ENCODE data around the gene TARM1. TPM values are rescaled to one million over a fixed set of nuclear protein-coding genes. Genes with fewer than 3 reads are reported as not detected.

The TARM1 gene
- polyA plus RNA-seq, 1 donor from 2014 or later: not detected

- Histone ChIP-seq H3K9ac (ENCODE audit: low read length) (no peak overlapping the region), H3K36me3 (ENCODE audit: insufficient read depth, low read length) (no peaks in the 10 kb centered on the region), H3K4me3 (ENCODE audit: low read length) (no peak overlapping the region), H3K79me2 (replicated peaks; ENCODE audit: insufficient read depth, low read length) (no peaks in the 10 kb centered on the region), H3F3A (ENCODE audit: insufficient read depth, low read length, poor library complexity, severe bottlenecking) (no peaks in the 10 kb centered on the region), H3K27ac (ENCODE audit: low read length) (no peak overlapping the region), H3K9me3 (ENCODE audit: low read length) (no peaks in the 10 kb centered on the region), H3K9me2 (ENCODE audit: insufficient read depth, low read length) (no peaks in the 10 kb centered on the region), H4K20me1 (ENCODE audit: insufficient read depth) (no peaks in the 10 kb centered on the region), H3K4me2 (ENCODE audit: low read length) (no peak overlapping the region), H3K27me3 (ENCODE audit: insufficient read depth, low read depth, low read length) (no peaks in the 10 kb centered on the region), H2AFZ (ENCODE audit: low read depth, low read length) (no peak overlapping the region)
- TF ChIP-seq CTCF (IDR thresholded peaks at IDR 0.05; ENCODE audit: poor library complexity, severe bottlenecking): no peak
- no peak for TF ChIP-seq REST (IDR thresholded peaks at IDR 0.05; ENCODE audit: borderline replicate concordance)
- TF ChIP-seq EP300 (conservative IDR thresholded peaks at IDR 0.05; ENCODE audit: poor library complexity, severe bottlenecking): no peak
- TF ChIP-seq POLR2AphosphoS5 (IDR thresholded peaks at IDR 0.05): no peak
- TF ChIP-seq TAF1 (IDR thresholded peaks at IDR 0.05; ENCODE audit: low read depth): no peak
- TF ChIP-seq SMC3 (conservative IDR thresholded peaks at IDR 0.05; ENCODE audit: poor library complexity): no peak
- no peak for TF ChIP-seq MXI1 (conservative IDR thresholded peaks at IDR 0.05; ENCODE audit: poor library complexity, severe bottlenecking)
- no peak for TF ChIP-seq RAD21 (conservative IDR thresholded peaks at IDR 0.05)
- TF ChIP-seq EZH2 (IDR thresholded peaks at IDR 0.05; ENCODE audit: borderline replicate concordance, insufficient read depth, low read length, poor library complexity, severe bottlenecking): no peak
Observed at GRCh38 chr19:54047616-54048015, 33.5 kb downstream of the TARM1 start.

GRCh38 chr19:54045771-54046170 lies 35.4 kb downstream of the TARM1 start:
- no peaks in the 10 kb centered on the region for H3K9me2 ChIP-seq (ENCODE audit: insufficient read depth, low read length)
- H3K79me2 ChIP-seq (replicated peaks; ENCODE audit: insufficient read depth, low read length): no peaks in the 10 kb centered on the region
- H3K9ac ChIP-seq (ENCODE audit: low read length): no peak overlapping the region
- no peaks in the 10 kb centered on the region for H3K36me3 ChIP-seq (ENCODE audit: insufficient read depth, low read length)
- H3K4me2 ChIP-seq (ENCODE audit: low read length): no peak overlapping the region
- H3K27me3 ChIP-seq (ENCODE audit: insufficient read depth, low read depth, low read length): no peaks in the 10 kb centered on the region
- H4K20me1 ChIP-seq (ENCODE audit: insufficient read depth): no peaks in the 10 kb centered on the region
- no peak overlapping the region for H2AFZ ChIP-seq (ENCODE audit: low read depth, low read length)
- H3F3A ChIP-seq (ENCODE audit: insufficient read depth, low read length, poor library complexity, severe bottlenecking): no peaks in the 10 kb centered on the region
- H3K9me3 ChIP-seq (ENCODE audit: low read length): no peaks in the 10 kb centered on the region
- TF ChIP-seq SMC3 (conservative IDR thresholded peaks at IDR 0.05; ENCODE audit: poor library complexity): no peak
- no peak for TF ChIP-seq POLR2AphosphoS5 (IDR thresholded peaks at IDR 0.05)
- TF ChIP-seq REST (IDR thresholded peaks at IDR 0.05; ENCODE audit: borderline replicate concordance): no peak
- no peak for TF ChIP-seq MXI1 (conservative IDR thresholded peaks at IDR 0.05; ENCODE audit: poor library complexity, severe bottlenecking)
- TF ChIP-seq CTCF (IDR thresholded peaks at IDR 0.05; ENCODE audit: poor library complexity, severe bottlenecking): no peak
- TF ChIP-seq TAF1 (IDR thresholded peaks at IDR 0.05; ENCODE audit: low read depth): no peak
- no peak for TF ChIP-seq EP300 (conservative IDR thresholded peaks at IDR 0.05; ENCODE audit: poor library complexity, severe bottlenecking)
- no peak for TF ChIP-seq EZH2 (IDR thresholded peaks at IDR 0.05; ENCODE audit: borderline replicate concordance, insufficient read depth, low read length, poor library complexity, severe bottlenecking)
- TF ChIP-seq RAD21 (conservative IDR thresholded peaks at IDR 0.05): no peak
- H3K4me3 ChIP-seq (ENCODE audit: low read length): no peak overlapping the region
- H3K27ac ChIP-seq (ENCODE audit: low read length): no peak overlapping the region
